ENCODE results near the gene G6PC1.

The G6PC1 gene

GRCh38 chr17:42937712-42938596, 37.4 kb downstream of the G6PC1 start:
- no peak for DNase-seq (ENCODE audit: low read depth in 2 of 2)

GRCh38 chr17:42944211-42944610, 43.6 kb downstream of the G6PC1 start:
- DNase-seq (ENCODE audit: low read depth in 2 of 2), result no peak

GRCh38 chr17:42946812-42947211, 46.2 kb downstream of the G6PC1 start:
- DNase-seq (ENCODE audit: low read depth in 2 of 2), result no peak

- DNase-seq (ENCODE audit: low read depth in 2 of 2), result no peak
Observed at GRCh38 chr17:42950044-42950783, 49.6 kb downstream of the G6PC1 start.

Data from stimulated activated CD8-positive, alpha-beta memory T cell treated with anti-CD3 and anti-CD28 coated beads, Interleukin-7, amount 100 ng/mL, for 1 hour (primary cell).